SK-MEL-5 (cell line): ENCODE results near the gene NOL9. TPM values are rescaled to one million over a fixed set of nuclear protein-coding genes. Genes with fewer than 3 reads are reported as not detected.

Source experiments
- DNase-seq: peaks from one replicate; pipeline ENCODE4 v3.0.0-alpha.2; 2016; ENCODE audit warnings: low read depth, low spot score
- in situ Hi-C: cut with HindIII; loops from 2 replicates; pipeline ENCODE4 v1.10.0; 2016; ENCODE audit warnings: low sequenced_read_pairs, high pct_unique_total_duplicates, low pct_unique_long_range_greater_than_20kb
- total RNA-seq: library from RNA; depleted of rRNA; stranded (reverse); fragments of >200 nt; shearing (Covaris generic); gene quantifications from 2 replicates; pipeline ENCODE4 v1.2.3, GENCODE V29; 2014

Gene NOL9
- total RNA-seq, 1 experiment from 2014 or later = 23.4 TPM

DNA sequence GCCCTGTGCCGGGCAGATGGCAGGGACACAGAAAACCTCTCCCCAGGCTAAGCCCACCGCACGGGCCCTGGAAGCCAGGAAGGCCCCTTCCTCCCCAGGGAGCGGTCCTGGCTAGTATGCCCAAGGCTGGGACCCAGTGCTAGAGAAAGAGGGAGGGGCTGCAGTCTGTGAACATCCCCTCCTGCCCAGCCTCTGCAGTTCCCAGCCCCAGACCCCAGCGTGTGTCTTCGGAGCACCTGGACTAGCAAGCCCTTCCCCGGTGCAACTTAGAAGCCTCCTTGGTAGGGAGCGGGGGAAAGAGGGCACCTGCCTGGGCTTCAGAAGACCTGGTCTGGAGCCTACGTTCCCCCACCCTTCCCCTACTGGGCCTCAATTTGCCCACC is 64.9 kb downstream of the NOL9 start:
- no peak for DNase-seq
- in situ Hi-C loops = no loop called here

DNA sequence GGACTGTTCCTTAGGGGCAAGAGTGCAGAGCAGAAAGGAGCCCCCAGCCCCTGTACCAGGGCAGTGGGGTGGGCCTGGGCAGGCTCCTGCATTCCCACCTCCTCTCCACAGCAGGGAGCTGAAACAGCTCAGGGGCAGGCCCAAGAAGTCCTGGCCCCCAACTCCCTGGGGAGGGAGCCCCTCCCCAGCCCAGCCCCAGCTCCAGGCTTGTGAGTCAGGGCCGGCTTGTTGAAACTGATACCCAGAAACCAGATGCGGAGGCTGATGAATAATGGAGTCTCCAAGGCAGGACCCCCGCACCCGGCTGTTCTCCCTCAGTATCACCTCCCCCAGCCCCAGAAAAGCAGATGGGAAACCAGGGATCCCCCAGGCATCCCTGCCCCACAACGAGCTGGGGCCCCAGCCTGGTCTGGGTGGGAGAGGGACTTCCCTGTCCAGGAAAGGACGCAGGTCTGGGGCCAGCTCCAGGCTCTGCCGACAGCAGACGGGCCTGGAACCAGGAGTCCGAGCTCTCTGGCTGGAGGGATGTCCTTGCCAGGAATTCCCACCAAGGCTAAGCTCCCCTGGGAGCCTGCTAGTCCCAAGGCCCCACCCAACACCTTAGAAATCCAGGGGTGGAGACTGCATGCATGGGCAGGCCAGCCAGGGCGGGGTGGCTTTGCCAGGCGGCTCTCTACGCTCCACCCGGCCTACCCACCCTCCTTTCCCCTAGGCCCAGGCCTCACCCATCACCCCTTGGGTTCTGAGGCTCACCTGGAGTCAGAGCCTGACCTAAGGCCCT is 65.5 kb downstream of the NOL9 start:
- in situ Hi-C loops = no loop called here
- DNase-seq = no peak

DNA sequence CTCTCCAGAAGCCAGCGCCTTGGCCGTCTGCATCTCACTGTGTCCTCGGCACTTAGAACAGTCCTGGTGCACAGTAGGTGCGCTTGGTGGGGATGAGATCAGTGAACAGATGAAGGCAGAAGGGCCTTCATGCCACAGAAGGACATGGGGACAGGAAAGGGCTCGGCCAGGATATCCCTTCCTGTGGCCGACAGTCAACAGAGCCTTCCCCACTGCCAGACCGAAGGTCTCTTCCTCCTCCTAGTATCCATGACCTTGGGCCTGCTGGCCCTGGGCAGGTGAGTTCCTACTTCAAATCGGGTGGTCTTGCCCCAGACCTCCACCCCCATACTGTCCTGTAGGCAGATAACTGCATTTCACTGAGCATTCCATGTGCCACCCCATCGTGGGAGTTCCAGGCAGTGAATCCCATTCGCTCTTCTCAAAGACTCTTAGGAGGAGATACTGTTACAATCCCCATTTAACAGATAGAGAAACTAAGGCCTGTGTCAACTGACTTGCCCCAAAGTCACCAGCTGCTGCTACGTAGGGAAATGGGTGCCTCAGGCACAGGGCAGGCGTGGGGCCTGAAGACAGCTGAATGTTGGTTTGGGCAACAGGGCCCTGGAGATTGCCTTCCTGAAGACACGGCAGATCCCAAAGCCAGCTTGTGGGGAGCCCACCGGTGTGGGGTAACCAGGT is 66.4 kb downstream of the NOL9 start:
- in situ Hi-C loops = no loop called here
- DNase-seq = no peak

DNA sequence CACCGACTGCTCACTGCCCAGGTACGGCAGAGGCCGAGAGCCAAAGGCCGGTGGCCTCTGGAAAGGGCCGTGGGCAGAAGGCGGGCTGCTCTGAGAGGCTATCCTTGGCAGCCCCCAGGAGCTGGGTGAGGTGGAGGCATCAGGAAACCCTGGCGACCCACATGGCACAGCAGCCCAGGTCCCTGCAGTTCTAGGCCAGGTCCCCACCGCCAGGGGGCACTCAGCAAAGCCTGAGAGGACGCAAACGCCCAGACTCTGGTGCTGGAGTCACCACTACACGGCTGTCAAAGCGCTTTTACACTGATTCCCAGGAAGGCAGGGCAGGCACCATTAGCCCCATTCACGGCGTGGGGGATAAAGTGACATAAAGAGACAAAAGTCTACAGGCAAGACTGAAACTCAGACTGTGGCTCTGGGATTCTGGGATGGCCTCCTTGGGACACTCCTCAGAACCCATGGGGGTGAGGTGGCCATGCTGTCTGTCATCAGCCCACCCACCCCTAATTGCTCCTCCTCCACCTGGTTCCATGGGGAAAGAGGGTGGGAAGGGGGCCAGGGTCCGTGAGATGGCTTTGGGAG is 67.8 kb downstream of the NOL9 start:
- DNase-seq = peak; percentile 81
- in situ Hi-C loops = no loop called here

DNA sequence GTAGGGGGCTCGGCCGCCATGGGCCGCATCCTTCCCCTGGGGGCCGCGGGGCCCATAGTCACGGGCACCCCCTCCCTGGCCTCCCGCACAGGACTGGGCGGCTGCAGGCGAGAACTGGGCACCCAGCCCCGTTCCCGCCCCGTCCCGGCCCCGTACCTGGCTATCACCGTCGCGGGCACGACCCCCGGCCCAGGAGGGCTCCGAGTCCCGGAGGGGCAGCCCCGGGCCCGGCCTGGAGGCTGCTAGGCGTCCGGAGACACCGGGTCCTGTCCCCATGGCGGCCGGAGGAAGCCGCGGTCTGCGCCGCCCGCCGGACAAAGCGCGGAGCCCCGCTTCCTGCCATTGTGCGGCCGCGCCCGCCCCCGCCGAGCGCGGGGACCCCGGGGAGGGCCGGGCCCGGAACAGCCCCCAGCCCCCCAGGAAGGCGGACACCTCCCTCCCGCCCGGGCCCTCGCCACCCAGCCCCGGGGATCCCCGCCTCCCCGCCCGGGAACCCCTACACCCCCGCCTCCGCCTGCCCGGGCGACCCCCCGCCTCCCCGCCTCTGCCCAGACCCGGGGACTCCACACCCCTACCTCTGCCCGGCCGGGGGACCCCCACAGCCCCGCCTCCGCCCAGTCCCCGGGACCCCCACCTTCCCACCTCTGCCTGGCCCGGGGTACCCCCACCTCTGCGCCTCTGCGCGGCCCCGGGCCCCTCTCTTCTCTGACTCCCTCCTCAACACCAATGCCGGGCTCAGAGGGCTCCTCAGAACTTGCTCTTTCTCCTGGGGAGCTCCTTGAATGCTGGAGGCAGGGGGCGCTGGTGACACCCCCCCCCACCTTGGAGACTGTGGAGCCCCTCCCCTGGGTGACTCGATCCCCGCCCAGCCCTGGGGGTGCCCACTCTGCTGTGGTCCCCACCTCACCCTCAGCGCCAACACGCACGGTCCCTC is 68.9 kb downstream of the NOL9 start:
- in situ Hi-C loops = no loop called here
- no peak for DNase-seq

DNA sequence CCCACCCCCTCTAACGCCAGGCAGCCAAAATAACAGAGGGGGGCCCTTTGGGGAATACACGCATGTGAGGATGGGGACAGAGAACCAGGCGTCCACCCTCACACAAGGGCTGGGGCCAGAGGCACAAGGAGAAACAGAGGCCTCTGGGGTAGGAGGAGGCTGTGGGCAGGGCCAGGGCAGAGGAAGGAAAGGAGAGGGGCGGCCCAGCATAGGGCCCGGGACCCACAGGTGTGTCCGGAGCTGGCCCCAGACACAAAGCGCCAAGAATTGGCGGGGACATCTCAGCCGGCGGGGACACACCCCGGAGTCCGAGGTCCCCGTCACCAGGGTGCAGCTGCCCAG is 69.5 kb downstream of the NOL9 start:
- in situ Hi-C loops = no loop called here
- DNase-seq = no peak

DNA sequence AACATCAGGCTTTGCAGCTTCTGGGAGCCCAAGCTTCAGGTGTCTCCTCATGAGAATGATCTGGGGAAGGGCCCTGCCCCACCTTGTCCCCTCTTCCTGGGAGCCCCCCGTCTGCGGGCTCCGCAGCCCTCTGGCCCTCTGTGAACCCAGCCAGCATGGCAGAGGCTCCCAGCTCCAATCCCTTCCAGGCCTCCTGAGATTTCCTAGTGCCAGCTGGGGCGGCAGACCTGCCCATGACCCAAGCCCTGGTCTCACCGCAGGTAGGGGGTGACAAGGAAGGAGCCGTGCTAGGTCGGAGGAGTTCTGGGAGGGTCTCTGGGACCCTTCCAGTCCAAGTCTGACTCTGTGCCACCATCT is 70.6 kb downstream of the NOL9 start:
- in situ Hi-C loops = no loop called here
- no peak for DNase-seq

DNA sequence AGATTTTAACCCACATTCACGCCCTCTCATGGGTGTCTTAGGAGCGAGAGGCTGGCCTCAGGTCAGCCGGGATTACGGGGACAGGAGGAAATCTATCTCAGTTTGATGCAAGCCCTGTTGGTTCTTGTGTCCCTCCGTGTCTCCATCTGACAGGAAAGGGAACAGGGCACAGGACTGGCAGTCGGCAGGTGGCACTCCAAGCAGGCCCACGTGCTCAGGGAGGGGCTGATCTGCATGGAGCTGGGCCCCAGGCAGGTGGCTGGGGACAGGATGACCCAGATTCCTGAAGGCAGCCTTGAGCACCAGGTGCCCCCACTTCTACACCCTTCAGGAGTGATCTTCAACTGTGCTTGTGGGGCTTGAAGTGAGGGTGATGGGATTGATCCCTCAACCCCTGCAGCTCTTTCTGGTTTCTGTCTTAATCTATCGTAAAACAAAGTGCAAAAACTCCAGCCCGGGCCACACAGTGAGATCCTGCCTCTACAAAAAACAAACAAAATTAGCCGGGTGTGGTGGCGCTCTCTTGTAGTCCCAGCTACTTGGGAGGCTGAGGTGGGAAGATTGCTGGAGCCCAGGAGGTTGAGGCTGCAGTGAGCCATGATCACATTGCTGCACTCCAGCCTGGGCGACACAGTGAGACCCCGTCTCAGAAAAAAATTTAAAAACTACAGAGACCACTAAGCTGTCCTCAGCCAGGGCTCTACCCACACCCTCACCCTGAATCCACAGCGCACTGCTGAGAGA is 71.1 kb downstream of the NOL9 start:
- in situ Hi-C loops = no loop called here
- DNase-seq = no peak

DNA sequence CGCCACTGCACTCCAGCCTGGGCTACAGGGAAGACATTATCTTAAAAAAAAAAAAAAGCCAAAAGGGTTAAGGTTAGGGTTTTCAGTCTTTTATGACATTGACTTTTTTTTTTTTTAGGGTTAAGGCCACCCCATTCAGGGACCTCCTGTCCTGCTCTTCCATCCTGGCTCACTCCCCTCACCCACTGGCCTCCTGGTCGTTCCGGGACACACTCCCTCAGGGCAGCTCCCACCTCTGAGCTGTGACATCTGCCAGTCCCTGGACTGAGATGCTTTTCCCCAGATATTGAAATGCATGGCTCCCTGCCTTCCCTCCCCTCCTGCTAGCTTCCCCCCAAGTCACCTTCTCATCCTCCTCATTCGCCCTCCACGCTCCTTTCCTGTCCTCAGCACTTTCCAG is 72.5 kb downstream of the NOL9 start:
- in situ Hi-C loops = no loop called here

DNA sequence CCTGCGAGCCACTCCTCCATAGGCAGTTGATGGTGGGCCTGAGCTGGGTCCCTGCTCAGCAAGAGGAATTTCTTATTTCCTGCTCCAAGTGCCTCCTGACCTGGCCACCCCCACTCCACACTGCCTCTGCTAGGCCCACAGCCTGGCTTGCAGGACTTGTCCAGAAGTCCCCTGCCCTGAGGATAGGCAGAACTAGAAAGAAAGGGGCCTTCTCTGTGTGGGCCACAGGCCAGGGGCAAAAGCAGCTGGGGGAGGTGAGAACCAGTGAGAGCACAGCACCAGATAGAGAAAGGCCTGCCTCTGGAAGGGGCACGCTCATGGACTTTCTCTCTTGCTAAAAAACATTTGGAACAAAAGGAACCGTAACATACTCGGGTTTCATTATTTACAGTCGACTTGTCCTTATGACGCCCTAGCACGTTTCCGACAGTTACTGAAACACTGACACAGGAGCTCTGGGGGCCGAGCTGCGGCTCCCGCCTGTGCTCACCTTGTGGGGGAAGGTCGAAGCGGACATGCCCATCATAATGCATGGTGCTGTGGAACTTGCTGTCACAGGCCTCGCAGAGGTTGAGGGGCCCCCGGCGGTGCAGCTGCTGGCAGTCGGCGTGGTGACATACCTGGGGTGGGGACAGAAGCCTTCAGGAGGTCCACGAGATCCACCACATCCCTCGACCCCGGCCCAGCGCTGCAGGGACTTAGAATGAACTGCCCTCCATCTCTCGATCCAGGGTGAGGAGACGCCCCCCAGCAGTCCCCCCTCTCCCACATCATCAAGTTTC is 77.1 kb downstream of the NOL9 start:
- in situ Hi-C loops = no loop called here
- no peak for DNase-seq

More for the DNA sequence above, 72.5 kb downstream of the NOL9 start:
- no peak for DNase-seq

DNA sequence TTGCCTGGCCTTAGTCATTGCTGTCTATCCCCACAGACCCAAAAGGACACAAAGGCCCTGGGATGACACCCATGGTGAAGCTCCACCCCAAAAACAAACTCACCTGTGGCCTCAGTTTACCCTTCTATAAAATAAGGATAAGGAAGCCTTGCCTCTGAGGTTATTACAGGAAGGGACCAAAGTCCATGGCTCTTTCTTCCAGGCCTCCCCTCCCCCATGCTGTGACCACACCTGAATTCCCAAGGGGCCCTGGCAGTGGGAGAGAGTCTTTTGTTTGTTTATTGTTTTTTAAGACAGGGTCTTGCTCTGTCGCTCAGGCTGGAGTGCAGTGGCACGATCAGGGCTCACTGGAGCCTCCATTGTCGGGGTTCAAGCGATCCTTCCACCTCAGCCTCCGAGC is 77.8 kb downstream of the NOL9 start:
- DNase-seq = no peak

DNA sequence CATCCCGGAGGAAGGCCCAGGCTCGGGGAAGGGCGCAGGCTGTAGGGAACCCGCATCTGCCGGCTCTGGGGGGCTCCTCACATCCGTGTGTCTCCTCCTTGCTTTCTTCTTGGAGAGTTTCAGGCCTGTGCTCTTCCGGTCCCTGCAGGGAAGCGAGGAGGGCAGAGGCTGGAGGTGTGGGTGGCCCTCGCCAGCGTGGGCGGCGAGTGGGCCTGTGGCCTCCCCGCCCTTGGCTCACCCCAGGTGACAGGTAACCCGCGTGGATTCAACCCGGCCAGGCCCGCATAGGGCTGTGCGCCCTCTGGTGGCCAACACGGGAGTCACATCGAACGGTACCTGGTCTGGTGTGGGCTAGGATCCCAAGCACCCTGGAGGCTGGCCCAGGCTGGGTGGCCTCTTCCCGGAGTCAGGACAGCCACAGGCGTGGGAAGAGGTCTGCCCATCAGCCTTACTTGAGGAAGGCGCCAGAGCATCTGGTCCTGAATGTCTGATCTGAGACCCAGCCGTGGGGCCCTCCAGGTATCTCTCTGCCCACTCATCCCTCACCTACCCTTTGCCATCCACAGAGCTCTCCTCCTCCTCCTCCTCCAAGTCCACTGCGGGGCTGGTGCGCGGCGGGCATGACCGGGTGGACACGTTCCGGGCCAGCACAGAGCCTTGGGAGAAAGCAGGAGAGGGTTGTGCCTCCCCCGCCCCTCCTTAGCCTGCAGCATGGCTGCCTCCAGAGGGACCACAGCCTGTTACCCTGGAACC is 78.8 kb downstream of the NOL9 start:
- DNase-seq = peak; percentile 49
- in situ Hi-C loops = no loop called here

More for the DNA sequence above, 77.8 kb downstream of the NOL9 start:
- in situ Hi-C loops = no loop called here

DNA sequence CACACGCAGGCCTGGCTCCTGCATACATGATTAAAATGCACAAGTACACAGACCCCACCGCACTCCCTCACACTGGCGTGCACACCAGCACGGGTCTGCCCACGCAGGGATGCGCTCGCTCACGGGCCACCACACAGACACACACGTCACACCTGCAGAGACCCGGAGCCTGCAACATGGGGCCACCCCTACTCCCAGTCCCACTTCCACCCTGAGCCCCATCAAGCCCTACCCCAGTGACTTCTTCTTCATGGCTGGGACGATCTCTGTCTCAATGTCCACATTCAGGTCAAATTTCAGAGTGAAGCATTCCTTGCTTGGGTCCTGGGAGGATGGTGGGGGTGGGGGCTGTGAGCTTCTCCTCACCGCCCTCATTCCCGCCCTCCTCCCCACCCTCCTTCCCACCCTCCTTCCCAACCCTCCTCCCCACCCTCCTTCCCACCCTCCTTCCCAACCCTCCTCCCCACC is 79.5 kb downstream of the NOL9 start:
- in situ Hi-C loops = no loop called here
- no peak for DNase-seq

DNA sequence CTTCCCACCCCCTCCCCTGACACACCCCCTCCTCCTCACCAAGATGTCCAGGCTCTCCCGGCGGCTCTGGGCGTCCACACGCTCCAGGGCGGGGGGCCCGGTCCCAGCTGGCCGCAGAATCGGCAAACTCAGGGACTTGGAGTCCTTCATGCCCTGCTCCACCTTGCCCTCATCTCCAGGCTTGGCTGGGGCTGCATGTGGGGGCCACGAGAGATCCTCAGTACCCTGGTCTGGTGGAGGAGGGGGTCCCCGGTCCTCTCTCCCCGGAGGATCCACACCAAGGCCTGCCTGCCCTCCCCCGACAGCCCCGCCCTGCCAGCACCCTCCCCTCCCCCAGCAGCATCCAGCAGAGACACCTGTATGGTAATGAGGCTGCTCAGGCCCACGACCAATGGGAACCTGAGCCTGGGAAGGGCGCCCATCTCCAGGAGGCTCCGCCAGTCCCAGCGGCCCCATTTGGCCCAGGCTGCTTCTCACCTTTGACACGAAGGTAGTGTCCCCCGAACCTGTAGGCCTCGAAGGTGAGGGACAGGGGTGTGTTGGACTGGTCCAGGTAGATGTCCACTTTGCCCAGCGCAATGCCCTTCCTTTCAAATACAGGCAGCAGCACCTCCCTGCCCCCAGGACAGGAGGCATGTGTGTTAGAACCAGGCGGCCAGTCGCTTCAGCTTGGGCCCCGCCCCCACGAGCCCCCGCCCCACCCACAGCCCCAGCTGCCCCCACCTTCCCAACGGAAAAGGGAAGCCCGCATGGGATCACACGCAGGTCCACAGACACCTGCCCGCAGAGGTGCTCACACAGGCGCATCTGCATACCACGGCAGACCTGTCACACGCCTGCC is 80.1 kb downstream of the NOL9 start:
- DNase-seq = no peak
- in situ Hi-C loops = no loop called here

DNA sequence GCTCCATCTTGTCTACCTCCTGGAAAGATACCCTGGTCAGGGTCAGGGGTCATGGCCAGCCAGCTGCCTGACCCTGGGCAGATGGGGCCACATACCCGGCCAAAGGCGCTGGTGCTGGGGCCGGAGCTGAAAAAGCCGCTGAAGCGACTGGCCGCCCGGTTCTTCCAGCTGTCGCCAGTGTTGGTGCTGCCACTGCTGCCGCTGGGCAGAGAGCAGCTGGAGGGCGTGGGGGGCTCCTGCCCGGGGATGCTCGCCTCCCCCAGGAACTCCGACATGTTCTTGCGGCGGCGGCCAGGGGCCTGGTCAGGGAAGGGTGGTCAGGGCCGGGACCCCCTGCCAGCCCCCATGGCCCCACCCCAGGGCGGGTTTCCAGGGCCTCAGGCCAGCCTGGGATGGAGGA is 81.2 kb downstream of the NOL9 start:
- no peak for DNase-seq
- in situ Hi-C loops = no loop called here
